Subcutaneous adipose tissue (tissue), 4 donors: ENCODE data around the gene CACNA2D2. TPM values are rescaled to one million over a fixed set of nuclear protein-coding genes. Genes with fewer than 3 reads are reported as not detected.

ENCODE experiments used
- total RNA-seq, 4 donors: library from RNA; depleted of rRNA; stranded (reverse); fragments of >200 nt; gene quantifications; one replicate each; pipeline ENCODE4 v1.1.0, GENCODE V29; 2016
- TF ChIP-seq, protein P1 (sequence below): fragments of 450-650 bp; IDR thresholded peaks from one replicate; pipeline ENCODE4 v1.5.1; 2016; ENCODE audit warnings: low read depth, mild to moderate bottlenecking, control low read depth, antibody characterized with exemption, moderate library complexity

Gene CACNA2D2
- total RNA-seq, 4 donors from 2014 or later = 0.65 to 1.7 (median 0.66) TPM; not detected in 1

DNA sequence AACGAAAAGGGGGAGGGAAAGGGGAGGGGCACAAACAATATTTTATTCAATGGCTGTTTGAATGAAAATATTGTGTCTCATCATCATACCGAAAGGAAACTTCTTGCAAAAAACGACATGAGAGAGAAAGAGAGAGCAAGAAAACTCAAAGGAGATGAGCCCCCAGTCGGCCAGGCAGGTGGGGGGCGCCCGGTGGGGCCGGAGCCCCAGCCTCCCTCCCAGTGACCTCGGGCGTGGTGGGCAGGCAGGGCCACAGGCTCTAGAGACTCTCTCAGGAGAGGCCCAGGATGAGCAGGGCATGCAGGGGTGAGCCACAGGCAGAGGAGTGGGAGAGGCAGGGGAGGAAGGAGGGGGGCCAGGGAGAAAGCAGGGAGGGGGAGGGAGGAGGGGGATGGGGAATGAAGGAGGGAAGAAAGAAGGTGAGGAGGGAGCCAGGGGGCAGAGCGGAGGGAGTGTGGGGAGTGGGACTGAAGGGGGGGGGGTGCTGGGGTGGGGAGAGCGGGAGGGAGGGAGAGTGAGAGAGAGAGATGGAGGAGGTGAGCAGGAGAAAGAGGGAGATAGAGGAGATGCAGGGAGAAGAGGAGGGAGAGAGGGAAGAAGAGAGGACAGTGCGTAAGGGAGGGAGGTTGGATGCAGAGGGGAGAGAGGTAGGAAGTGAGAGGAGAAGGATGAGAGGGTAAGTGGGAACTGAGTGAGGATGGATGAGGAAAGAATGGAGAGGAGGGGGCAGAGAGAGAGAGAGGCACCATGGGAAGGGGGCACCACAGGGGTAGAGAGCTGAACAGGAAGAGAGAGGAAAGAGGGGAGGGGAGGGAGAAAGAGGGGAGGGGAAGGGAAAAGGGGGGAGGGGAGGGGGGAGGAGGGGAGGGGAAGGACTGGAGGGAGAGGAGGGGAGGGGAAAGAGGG lies 130.0 kb downstream of the CACNA2D2 start:
- TF ChIP-seq, protein P1, sequence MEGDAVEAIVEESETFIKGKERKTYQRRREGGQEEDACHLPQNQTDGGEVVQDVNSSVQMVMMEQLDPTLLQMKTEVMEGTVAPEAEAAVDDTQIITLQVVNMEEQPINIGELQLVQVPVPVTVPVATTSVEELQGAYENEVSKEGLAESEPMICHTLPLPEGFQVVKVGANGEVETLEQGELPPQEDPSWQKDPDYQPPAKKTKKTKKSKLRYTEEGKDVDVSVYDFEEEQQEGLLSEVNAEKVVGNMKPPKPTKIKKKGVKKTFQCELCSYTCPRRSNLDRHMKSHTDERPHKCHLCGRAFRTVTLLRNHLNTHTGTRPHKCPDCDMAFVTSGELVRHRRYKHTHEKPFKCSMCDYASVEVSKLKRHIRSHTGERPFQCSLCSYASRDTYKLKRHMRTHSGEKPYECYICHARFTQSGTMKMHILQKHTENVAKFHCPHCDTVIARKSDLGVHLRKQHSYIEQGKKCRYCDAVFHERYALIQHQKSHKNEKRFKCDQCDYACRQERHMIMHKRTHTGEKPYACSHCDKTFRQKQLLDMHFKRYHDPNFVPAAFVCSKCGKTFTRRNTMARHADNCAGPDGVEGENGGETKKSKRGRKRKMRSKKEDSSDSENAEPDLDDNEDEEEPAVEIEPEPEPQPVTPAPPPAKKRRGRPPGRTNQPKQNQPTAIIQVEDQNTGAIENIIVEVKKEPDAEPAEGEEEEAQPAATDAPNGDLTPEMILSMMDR = no peak

DNA sequence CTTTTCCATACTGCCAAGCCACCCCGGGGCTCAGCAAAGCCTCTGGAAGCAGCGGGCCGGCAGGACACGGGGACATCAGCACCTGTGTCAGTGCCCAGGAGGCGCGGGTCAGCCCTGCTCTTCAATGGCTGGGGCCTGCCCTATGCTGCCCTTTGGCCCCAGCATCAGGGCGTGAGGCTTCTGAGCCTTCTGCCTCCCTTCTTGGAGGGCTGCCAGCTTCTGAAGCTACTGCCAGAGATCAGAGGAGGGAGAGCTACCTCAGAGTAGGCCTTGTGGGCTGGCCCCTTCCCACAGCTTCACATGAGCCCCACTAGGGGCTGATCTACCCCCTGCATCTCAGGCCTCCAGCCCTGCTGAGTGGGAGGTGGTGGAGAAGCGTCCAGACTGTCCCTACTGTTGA lies 131.1 kb downstream of the CACNA2D2 start:
- TF ChIP-seq, protein P1 = no peak

DNA sequence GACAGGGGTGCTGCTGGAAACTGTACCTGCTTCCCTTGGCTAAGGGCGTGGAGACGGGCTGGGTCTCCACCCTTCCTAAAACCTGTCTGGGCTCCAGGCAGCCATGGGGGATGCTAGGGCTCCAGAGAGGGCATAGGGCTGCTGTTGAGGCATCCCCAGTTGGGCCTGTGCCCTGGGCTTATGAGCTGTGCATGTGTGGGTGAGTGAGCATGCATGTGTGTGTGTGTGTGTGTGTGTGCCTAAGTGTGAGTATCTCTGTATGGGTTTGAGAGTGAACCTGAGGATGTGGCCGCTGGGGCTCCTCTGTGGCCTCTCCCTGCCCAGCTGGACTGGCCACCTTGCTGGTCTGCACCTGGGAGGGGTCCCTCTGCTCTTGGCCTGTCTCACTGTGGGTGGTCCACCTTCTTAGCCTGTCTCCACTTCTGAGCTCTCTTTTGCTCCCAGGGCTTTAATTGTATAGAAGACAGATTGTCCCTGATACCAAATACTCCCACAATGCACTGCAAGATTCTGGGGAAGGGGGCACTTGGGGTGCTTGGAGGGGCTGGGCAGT lies 132.2 kb downstream of the CACNA2D2 start:
- TF ChIP-seq, protein P1 = no peak

DNA sequence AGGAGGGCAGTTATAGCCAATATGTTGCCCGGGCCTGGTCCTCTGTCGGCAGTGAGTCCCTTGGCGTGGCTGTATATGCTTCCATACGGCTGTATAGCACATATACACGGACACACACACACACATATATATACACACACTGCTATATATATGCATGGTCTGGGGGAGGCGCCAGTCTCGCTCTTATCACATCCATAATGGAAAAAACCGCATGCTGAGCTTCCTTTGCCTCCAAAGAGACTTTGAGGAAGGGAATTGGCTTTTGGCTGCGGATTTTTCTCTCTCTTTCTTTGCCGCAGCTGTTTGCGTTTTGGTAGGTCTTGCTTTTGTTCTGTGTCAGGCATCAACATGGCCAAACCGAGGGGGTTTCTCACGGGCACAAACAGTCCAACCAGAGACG lies 132.8 kb downstream of the CACNA2D2 start:
- TF ChIP-seq, protein P1 = no peak

DNA sequence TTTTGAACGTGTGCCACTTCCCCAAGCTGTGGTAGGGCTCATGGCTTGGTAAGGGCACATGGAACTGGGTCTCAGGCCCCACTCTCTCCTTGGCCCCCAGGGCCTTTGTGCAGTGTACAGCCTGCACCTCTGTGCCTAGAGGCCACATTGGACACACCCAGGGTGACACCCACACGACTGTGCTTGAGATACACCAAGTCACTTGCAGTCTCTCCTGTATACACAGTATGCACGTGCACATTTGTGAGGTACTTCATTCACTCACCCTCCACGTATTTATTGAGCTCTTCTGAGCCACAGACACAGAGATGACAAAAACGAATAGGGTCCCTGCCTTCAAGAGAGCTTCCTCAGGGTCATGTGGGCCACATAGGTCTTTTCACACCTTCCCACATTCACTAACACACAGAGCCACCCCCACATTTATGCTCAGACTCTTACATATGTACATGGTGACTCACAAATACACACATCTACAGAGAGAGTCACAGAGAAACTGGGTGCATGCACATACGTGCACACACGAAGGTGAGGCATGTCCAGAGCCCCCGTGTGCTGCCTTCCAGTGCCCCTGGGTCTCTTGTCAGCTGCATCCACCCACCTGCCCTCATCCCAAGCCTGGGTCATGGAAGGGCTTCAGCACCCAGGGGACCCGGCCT lies 134.3 kb downstream of the CACNA2D2 start:
- TF ChIP-seq, protein P1 = no peak

DNA sequence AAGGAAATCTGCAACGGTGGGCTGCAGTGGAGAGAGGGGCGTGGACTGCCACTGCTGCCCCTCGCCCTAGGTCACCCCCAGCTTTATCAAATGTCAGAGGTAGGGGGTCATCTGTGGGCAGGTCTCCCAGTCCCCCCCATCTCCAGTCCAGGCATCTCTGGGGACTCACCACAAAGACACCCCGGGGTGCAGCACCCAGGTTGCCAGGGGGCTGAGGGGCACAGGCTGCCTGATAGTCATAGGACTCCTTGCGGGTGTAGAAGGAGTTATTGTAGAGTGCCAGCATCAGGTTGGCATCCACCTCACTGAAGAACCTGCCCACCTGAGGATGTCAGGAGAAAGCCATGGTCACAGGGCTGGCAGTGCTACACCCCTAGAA lies 137.6 kb downstream of the CACNA2D2 start:
- TF ChIP-seq, protein P1 = no peak
